Immature natural killer cell (primary cell): ENCODE measurements around the gene IDI1. TPM values are rescaled to one million over a fixed set of nuclear protein-coding genes. Genes with fewer than 3 reads are reported as not detected.
"Not testable (repeated sequence)": the region's sequence is repeated elsewhere in the genome, so short reads cannot be mapped to it uniquely, and the experiment has no call there.

Source experiments
- DNase-seq, 3 donors: peaks; one replicate each; pipeline ENCODE4 v3.0.0; 2022; ENCODE audit warnings: mixed read lengths in 1 of 3
- H3K27ac Mint-ChIP-seq, 6 donors: one replicate each; pipeline ENCODE4 v1.8.0; 2020; ENCODE audit warnings: mixed read lengths in 6 of 6, mild to moderate bottlenecking in 5 of 6, inconsistent platforms in 4 of 6, moderate library complexity in 3 of 6
- H3K27me3 Mint-ChIP-seq, 3 donors: one replicate each; pipeline ENCODE4 v1.8.0; 2020 to 2021; ENCODE audit warnings: low read depth in 3 of 3, mild to moderate bottlenecking in 3 of 3, mixed read lengths in 3 of 3, moderate library complexity in 3 of 3, inconsistent platforms in 1 of 3
- H3K36me3 Mint-ChIP-seq, 3 donors: one replicate each; pipeline ENCODE4 v1.8.0; 2020; ENCODE audit warnings: mixed read lengths in 3 of 3, inconsistent platforms in 2 of 3, mild to moderate bottlenecking in 2 of 3
- H3K4me1 Mint-ChIP-seq, 2 donors: one replicate each; pipeline ENCODE4 v1.8.0; 2020; ENCODE audit warnings: inconsistent platforms in 2 of 2, mild to moderate bottlenecking in 2 of 2, mixed read lengths in 2 of 2, moderate library complexity in 1 of 2
- H3K4me3 Mint-ChIP-seq, 5 donors: one replicate each; pipeline ENCODE4 v1.8.0; 2020; ENCODE audit warnings: mild to moderate bottlenecking in 5 of 5, mixed read lengths in 5 of 5, inconsistent platforms in 3 of 5, moderate library complexity in 3 of 5
- H3K9me3 Mint-ChIP-seq, 6 donors: one replicate each; pipeline ENCODE4 v1.8.0; 2020; ENCODE audit warnings: mild to moderate bottlenecking in 6 of 6, mixed read lengths in 6 of 6, inconsistent platforms in 4 of 6, moderate library complexity in 3 of 6
- polyA plus RNA-seq, 3 donors: library from polyadenylated mRNA; unstranded; fragments of 300-500 nt; fragmentation: Illumina TruSeq; gene quantifications; one replicate each; pipeline ENCODE4 v1.2.3, GENCODE V29; 2021

IDI1 gene
- polyA plus RNA-seq, 3 donors from 2014 or later = 62.3 to 113 (median 95.9) TPM

DNA sequence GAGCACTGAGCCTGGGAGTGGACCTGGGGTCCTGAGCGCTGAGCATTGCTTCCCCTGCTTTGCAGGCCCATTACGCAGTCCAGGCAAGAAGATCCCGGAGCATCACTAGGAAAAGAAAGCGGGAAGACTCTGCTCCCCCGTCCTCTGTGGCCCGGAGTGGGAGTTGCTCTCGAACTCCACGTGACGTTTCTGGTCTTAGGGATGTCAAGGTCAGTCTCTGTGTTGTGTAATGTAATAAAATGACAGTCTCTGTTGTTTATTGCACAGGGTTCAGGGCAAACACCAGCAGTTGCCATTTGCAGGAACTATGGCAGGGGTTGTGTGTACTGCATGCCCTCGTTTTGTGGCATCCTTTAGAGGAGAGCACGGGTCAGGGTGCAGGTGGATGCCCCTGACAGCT is 33.2 kb downstream of the IDI1 start:
- no peak for DNase-seq
- no peak overlapping the region for H3K4me3 Mint-ChIP-seq
- H3K4me1 Mint-ChIP-seq = peaks cover 0 to 8% of the 10 kb centered on the region in 2 donors
- peaks cover 1 to 9% (median 8%) of the 10 kb centered on the region in 3 donors for H3K27me3 Mint-ChIP-seq
- no peak overlapping the region for H3K27ac Mint-ChIP-seq
- no peaks in the 10 kb centered on the region for H3K9me3 Mint-ChIP-seq
- H3K36me3 Mint-ChIP-seq = peaks cover 31 to 65% (median 43%) of the 10 kb centered on the region in 3 donors

GRCh38 chr10:1011696-1012095 is 37.2 kb downstream of the IDI1 start:
- Mint-ChIP-seq H3K27ac (peak overlapping the region in 3 of 6 donors; percentile 7 to 56 (median 53)), H3K36me3 (peaks cover 48 to 73% (median 49%) of the 10 kb centered on the region in 3 donors), H3K4me3 (no peak overlapping the region), H3K9me3 (peaks cover 0 to 5% (median 0%) of the 10 kb centered on the region in 6 donors), H3K27me3 (peaks cover 5 to 21% (median 13%) of the 10 kb centered on the region in 3 donors), H3K4me1 (peaks cover 2 to 27% of the 10 kb centered on the region in 2 donors)
- no peak for DNase-seq

- Mint-ChIP-seq H3K36me3 (peaks cover 48 to 81% (median 54%) of the 10 kb centered on the region in 3 donors), H3K27ac (peak overlapping the region in 3 of 6 donors; percentile 12 to 53 (median 31))
Observed at GRCh38 chr10:1010703-1011102, 38.2 kb downstream of the IDI1 start.

DNA sequence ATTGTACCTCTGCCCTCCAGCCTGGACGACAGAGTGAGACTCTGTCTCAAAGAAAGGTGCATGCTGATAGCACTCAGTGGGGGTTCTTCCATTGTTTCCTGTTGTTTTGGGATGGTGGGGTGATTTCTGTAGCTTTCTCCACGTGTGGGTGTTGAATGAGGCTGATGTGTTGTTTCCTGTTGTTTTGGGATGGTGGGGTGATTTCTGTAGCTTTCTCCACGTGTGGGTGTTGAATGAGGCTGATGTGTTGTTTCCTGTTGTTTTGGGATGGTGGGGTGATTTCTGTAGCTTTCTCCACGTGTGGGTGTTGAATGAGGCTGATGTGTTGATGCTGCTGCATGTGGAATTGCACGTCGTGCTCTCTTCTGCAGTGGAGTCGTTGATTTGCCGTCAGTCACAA is 39.0 kb downstream of the IDI1 start:
- H3K4me3 Mint-ChIP-seq = peak overlapping the region in 2 of 5 donors; percentile 46 to 58
- H3K27ac Mint-ChIP-seq = peak overlapping the region in 4 of 6 donors; percentile 74 to 96 (median 84)
- H3K27me3 Mint-ChIP-seq = peaks cover 5 to 21% (median 13%) of the 10 kb centered on the region in 3 donors
- H3K4me1 Mint-ChIP-seq = peaks cover 2 to 27% of the 10 kb centered on the region in 2 donors
- peak in 2 of 3 donors; percentile 60 to 67 for DNase-seq
- peaks cover 48 to 84% (median 59%) of the 10 kb centered on the region in 3 donors for H3K36me3 Mint-ChIP-seq
- not testable (repeated sequence) for H3K9me3 Mint-ChIP-seq

More at GRCh38 chr10:1010703-1011102, 38.2 kb downstream of the IDI1 start:
- H3K9me3 Mint-ChIP-seq = peaks cover 0 to 5% (median 0%) of the 10 kb centered on the region in 6 donors
- H3K27me3 Mint-ChIP-seq = peaks cover 5 to 21% (median 13%) of the 10 kb centered on the region in 3 donors
- H3K4me3 Mint-ChIP-seq = no peak overlapping the region
- peaks cover 2 to 27% of the 10 kb centered on the region in 2 donors for H3K4me1 Mint-ChIP-seq
- DNase-seq = no peak

GRCh38 chr10:1009071-1009494 is 39.8 kb downstream of the IDI1 start:
- H3K36me3 Mint-ChIP-seq = peaks cover 46 to 78% (median 57%) of the 10 kb centered on the region in 3 donors

GRCh38 chr10:1007583-1007982 is 41.3 kb downstream of the IDI1 start:
- no peak for DNase-seq
- H3K4me3 Mint-ChIP-seq = no peak overlapping the region
- H3K36me3 Mint-ChIP-seq = peaks cover 50 to 81% (median 61%) of the 10 kb centered on the region in 3 donors
- H3K4me1 Mint-ChIP-seq = peaks cover 2 to 27% of the 10 kb centered on the region in 2 donors
- H3K27ac Mint-ChIP-seq = peak overlapping the region in 4 of 6 donors; percentile 23 to 73 (median 53)
- peaks cover 0 to 11% (median under 1%) of the 10 kb centered on the region in 6 donors for H3K9me3 Mint-ChIP-seq
- H3K27me3 Mint-ChIP-seq = peaks cover 5 to 21% (median 14%) of the 10 kb centered on the region in 3 donors

More at GRCh38 chr10:1009071-1009494, 39.8 kb downstream of the IDI1 start:
- no peak for DNase-seq
- Mint-ChIP-seq H3K27me3 (peaks cover 5 to 21% (median 14%) of the 10 kb centered on the region in 3 donors), H3K27ac (peak overlapping the region in 4 of 6 donors; percentile 73 to 92 (median 82)), H3K9me3 (peaks cover 0 to 5% (median 0%) of the 10 kb centered on the region in 6 donors), H3K4me3 (no peak overlapping the region), H3K4me1 (peaks cover 2 to 27% of the 10 kb centered on the region in 2 donors)

GRCh38 chr10:1006573-1006972 is 42.3 kb downstream of the IDI1 start:
- H3K27ac Mint-ChIP-seq = no peak overlapping the region
- H3K27me3 Mint-ChIP-seq = peaks cover 5 to 18% (median 9%) of the 10 kb centered on the region in 3 donors
- H3K36me3 Mint-ChIP-seq = peaks cover 52 to 81% (median 62%) of the 10 kb centered on the region in 3 donors
- H3K4me1 Mint-ChIP-seq = peaks cover 3 to 26% of the 10 kb centered on the region in 2 donors
- DNase-seq = no peak
- H3K9me3 Mint-ChIP-seq = peaks cover 0 to 14% (median 3%) of the 10 kb centered on the region in 6 donors
- no peak overlapping the region for H3K4me3 Mint-ChIP-seq

DNA sequence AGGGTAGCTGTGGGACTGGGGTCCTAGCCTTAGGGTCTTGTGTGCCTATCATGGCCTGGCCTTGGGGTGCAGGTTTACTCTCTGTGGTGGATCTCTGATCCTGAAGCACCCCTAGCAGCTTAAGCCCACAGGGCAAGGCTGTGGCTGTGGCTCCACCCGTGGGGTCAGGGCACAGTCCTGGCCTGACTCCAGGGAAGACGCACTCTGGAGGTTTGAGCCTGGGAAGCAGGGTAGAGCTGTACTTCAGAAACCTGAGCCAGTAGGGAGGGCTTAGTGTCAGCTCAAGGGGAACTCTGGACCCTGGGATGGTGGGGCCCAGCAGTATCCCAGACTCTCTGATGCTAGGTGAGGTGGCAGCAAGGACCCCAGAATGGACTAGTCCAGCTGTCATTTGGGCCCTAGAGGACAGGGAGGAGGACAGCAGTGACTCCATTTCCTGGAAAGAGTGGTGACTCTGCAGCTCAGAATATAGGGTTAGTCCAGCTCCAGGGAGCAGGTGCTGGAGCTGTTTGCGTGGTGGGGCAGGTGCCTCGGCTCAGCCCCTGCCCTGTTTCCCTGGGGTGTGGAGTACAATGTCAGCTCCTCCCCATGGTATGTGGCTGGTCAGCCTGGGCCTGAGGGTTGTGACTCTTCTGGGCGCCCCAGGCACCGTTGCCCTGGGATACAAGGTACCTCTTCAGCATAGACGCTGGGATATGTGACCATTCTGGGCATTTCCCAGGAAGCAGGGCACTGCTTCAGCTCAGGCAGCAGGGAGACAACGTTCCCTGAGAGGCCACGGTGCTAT is 44.8 kb downstream of the IDI1 start:
- H3K36me3 Mint-ChIP-seq = peaks cover 51 to 71% (median 57%) of the 10 kb centered on the region in 3 donors
- H3K27ac Mint-ChIP-seq = peak overlapping the region in 1 of 6 donors; percentile 19
- peaks cover 3 to 4% of the 10 kb centered on the region in 2 donors for H3K4me1 Mint-ChIP-seq

DNA sequence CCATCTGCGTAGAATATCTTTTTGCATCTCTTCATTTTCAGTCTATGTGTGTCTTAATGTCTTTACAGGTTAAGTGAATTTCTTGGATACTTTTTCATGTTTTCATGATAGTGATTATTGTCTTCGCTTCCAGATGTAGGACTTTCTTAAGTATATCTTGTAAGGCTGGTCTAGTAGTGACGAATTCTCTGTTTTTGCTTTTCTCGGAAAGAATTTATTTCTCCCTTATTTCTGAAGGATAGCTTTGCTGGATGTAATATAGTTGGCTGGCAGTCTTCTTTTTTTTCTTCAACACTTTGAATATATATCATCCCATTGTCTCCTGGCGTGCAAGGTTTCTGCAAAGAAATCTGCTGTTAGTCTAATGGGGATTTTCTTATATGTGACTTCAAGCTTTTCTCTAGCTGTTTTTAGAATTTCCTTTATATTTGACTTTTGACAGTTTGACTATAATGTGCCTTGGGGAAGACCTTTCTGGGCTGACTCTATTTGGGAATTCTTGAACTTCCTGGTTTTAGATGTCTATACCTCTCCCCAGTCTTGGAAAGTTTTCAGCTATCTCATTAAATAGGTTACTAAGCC is 46.4 kb downstream of the IDI1 start:
- H3K36me3 Mint-ChIP-seq = peaks cover 48 to 68% (median 55%) of the 10 kb centered on the region in 3 donors
- H3K9me3 Mint-ChIP-seq = peaks cover 0 to 9% (median 3%) of the 10 kb centered on the region in 6 donors
- no peak for DNase-seq
- peaks cover 0 to 1% of the 10 kb centered on the region in 2 donors for H3K4me1 Mint-ChIP-seq
- peak overlapping the region in 1 of 6 donors; percentile 47 for H3K27ac Mint-ChIP-seq
- peaks cover 0 to 1% (median under 1%) of the 10 kb centered on the region in 3 donors for H3K27me3 Mint-ChIP-seq
- no peak overlapping the region for H3K4me3 Mint-ChIP-seq

More for the DNA sequence above, 44.8 kb downstream of the IDI1 start:
- H3K4me3 Mint-ChIP-seq = no peak overlapping the region
- peaks cover 3 to 4% (median 4%) of the 10 kb centered on the region in 3 donors for H3K27me3 Mint-ChIP-seq
- DNase-seq = no peak
- peaks cover 0 to 9% (median 3%) of the 10 kb centered on the region in 6 donors for H3K9me3 Mint-ChIP-seq

DNA sequence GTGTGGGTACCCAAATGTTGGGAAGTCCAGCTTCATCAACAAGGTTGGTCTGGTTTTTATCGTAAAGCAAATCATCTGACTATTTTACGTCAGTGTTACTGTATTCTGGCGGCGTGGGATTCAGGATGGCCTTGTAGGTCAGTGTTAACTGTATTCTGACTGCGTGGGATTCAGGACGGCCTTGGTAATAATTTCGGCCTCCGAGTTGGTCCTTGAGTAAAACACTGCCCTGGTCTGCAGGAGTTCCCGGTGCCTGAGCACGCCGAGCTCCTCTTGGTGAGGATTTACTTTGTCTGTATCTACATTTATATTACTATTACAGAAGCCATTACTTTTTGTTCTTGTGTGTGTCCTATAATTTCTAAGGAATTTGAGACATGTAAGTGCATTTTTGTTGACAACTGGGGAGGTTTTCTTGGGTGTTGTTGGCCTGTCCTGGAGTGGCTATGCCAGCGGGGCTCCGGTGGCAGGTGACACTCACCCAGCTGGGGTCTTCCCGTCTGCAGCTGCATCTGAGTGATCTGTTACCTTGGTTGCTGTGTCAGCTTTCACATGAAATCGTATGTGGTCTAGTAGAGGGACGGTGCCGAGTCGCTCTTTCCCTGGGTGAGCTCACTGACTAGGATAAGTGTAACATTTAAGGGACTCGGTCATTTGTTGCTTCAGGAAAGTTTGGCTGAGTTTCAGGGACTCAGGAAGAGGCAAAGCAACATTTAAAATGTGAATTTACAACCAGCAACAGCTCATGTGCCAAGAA is 51.5 kb downstream of the IDI1 start:
- Mint-ChIP-seq H3K9me3 (peaks cover 0 to 3% (median 1%) of the 10 kb centered on the region in 6 donors), H3K36me3 (peaks cover 39 to 61% (median 43%) of the 10 kb centered on the region in 3 donors), H3K4me1 (peaks cover 0 to 3% of the 10 kb centered on the region in 2 donors), H3K27ac (peak overlapping the region in 1 of 6 donors; percentile 69), H3K27me3 (peaks cover 1 to 5% (median 2%) of the 10 kb centered on the region in 3 donors), H3K4me3 (no peak overlapping the region)
- no peak for DNase-seq

DNA sequence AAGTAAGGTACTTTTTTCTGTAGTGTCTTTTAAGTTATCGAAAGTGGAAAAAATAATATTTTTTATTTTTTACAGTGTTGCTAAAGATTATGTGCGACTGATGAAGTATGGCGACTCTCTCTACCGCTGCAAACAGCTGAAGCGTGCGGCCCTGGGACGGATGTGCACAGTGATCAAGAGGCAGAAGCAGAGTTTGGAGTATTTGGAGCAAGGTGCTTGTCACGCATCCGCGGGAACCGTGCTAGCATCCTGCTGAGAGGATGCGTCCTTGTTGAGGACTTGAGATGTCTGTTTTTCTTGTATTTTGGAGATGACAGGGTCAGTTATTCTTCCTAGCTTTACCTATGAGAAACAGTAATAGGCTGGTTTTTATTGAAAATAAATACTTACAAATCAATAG is 52.9 kb downstream of the IDI1 start:
- Mint-ChIP-seq H3K27ac (no peak overlapping the region), H3K27me3 (peaks cover 1 to 5% (median 2%) of the 10 kb centered on the region in 3 donors), H3K36me3 (peaks cover 27 to 47% (median 29%) of the 10 kb centered on the region in 3 donors), H3K9me3 (no peaks in the 10 kb centered on the region), H3K4me3 (no peak overlapping the region), H3K4me1 (peaks cover 4 to 5% of the 10 kb centered on the region in 2 donors)
- no peak for DNase-seq

DNA sequence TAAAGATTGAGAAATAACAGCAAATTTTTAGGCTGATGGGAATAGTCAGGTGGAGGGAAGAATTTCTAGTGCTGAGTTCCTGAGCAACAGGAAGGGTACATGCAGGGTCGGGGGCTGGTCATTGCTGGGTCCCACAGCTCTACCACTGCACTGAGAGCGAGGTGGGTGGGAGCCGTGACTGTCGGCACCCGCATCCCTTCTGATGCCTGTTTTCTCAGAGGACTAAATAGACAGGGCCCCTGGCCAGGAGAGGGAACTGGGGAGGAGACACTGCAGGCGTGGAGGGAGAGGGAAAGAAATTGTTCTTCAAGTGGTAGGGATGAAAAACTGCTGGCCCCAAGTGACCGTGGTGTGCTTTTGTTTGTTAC is 53.4 kb downstream of the IDI1 start:
- peak overlapping the region in 1 of 6 donors; percentile 46 for H3K27ac Mint-ChIP-seq
- no peak for DNase-seq
- peaks cover 22 to 42% (median 24%) of the 10 kb centered on the region in 3 donors for H3K36me3 Mint-ChIP-seq

More for the DNA sequence above, 53.4 kb downstream of the IDI1 start:
- peaks cover 1 to 5% (median 2%) of the 10 kb centered on the region in 3 donors for H3K27me3 Mint-ChIP-seq
- peaks cover 9 to 10% of the 10 kb centered on the region in 2 donors for H3K4me1 Mint-ChIP-seq
- H3K4me3 Mint-ChIP-seq = no peak overlapping the region
- H3K9me3 Mint-ChIP-seq = no peaks in the 10 kb centered on the region
